ENCODE measurements around the gene RXFP4.

RXFP4 gene

DNA sequence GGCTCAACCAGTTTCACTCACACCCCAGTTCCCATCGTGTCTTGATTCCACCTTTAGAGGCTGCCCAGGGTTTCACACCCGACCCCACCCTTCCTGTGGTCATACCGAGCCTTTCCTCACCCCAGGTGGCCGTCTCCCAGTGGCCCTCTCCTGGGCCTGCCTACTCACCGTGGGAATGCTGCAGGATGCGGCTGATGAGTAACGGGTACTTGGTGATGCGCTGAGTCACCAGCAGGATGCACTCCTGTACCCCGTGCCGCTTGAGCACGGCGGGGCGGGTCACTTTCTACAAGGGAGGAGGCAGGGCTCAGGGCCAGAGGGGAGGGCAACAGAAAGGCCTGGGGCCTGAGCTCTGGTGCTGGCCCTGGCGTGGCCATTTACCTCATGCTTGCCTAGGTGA lies 20.5 kb downstream of the RXFP4 start:
- no peak for DNase-seq

DNA sequence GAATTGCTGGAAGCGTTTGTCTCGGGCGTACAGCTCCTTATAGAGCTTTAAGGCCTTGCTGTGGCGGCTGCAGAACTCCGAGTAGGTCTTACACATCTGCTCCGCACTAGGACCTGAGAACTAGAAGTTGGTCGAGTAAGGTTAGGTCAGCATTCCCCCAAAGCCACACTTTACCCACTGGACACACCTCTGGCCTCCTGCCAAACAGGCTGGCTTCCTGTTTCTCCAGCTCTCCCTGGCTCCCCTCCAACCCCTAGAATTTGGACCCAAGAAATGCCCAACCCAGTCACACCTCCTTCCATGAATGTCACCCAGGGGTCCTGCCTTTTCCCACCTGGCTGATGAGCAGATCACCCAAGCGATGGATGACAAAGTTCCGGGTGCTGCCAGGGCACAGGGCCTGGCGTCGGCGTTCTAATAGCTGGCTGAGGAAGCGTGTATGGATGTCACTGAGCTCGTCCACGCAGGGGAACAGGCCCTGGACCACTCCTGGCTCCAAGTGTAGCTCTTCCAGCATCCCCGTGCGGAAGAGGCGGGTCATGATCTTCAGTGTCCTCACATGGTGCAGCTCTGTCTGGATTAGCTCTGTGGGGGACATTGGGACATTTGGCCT lies 21.3 kb downstream of the RXFP4 start:
- DNase-seq: no peak

DNA sequence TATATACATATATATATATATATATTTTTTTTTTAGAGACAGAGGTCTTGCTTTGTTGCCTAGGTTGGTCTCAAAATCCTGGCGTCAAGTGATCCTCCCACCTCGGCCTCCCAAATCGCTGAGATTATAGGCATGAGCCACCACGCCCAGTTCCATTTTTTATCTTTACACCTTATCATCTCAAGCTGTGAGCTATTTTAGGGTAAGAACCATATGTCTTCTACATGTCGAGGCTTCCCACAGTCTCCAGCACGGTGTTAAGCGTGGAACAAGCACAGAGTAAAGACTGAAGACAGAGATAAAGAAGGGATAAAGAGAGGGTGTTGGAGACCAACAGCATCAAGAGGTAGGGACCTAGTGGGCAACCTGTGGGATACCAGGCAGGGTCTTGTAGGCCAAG lies 22.8 kb downstream of the RXFP4 start:
- DNase-seq: no peak

DNA sequence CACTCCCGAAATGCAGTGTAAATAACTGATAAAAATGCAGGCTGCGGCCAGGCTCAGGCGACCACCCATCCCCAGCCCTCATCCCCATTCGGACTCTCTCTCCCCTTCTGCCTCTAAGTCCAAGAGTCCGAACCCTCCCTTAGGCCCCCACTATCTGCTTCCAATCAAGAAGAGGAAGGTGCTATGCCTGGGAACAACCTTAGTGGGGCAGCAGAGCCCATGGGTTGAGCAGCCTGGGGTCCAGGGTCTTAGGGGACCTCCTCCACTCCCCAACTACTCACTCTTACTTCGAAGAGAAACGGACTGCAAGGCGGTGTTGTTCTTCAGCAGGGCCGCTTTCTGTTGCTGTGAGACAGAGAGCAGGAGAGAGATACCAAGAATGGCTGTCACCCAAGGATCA lies 24.7 kb downstream of the RXFP4 start:
- DNase-seq: no peak

DNA sequence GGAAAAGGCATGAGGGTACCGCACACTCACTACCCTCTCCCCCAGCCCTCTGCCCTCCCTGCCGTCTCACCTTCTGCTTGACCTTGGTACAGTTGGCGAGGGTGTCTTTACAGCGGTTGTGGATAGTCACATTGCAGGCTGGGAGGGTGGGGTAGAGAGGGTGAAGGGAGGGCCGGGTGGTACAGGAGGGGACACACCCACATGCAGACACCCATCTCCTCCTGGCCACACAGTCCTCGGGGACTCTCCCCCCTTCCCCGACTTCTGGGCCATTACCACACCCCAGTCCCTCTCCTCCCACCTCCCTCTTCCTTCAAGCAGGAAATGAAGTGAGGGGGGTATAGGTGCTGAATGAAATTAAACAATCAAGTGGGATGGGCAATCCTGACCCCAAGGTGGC lies 25.3 kb downstream of the RXFP4 start:
- no peak for DNase-seq

DNA sequence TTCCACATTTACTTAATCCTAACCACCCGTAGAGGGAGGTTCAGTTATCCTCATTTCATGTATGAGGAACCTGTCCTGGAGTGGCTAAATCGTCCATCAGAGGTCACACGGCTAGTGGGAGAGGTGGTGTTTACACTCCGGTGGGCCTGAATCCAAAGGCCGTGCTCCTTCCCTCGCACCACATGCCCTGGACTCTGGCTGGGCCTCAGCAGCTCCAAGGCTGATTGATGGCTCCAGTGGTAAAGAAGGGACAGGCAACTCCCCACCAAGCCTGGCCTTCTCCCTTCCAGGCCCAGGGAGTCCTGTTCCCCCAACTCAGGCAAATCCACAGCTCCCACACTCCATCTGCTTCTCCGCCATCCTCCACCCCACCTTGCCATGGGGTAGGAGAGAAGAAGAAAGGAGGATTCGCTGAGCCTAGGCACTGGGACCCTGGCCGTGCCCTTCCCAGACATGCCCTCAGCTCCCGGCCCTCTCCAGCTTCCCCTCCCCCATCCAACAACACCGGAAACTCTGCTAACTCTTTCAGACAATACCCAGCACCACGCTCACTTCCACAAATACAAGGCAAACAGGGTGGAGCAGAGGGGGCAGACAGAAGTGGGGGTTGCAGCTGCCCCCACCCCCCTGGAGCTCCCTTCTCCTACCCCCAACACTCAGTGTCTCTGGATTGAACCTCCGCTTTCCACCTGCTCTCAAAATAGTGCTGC lies 26.1 kb downstream of the RXFP4 start:
- no peak for DNase-seq

DNA sequence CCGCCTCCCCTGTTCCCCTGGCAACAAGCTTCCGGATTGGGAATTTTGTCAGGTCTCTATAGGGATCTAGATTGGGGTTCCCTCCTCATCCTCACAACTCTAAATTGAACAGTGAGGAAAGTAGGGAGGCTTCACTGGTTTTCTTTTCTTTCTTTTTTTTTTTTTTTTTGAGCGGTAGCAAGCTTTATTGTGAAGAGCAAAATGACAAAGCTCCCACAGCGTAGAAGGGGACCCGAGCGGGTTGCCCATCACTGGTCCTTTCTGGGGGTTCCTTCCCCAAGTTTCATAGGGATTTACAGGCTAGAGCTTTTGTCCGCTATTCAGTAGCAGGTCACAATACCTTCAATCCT lies 26.6 kb downstream of the RXFP4 start:
- no peak for DNase-seq

DNA sequence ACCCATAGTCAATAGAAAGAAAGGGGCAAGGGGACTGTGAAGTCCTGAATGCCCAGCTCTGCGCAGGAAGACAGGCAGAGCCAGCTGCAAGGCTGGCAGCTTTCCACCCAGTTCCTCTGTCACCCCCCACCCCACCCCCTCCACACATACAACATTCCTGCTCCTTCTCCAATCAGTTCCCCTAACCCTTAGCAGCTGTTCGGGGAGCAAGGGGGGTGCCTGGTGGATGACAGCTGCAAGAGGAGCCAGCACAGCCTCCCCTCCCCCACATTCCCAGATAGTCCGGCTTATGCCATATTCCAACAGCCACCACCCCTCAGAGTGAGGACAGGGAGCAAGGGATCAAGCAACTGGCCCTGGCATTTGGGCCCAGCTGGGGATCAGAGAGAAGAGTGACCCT lies 27.2 kb downstream of the RXFP4 start:
- no peak for DNase-seq

DNA sequence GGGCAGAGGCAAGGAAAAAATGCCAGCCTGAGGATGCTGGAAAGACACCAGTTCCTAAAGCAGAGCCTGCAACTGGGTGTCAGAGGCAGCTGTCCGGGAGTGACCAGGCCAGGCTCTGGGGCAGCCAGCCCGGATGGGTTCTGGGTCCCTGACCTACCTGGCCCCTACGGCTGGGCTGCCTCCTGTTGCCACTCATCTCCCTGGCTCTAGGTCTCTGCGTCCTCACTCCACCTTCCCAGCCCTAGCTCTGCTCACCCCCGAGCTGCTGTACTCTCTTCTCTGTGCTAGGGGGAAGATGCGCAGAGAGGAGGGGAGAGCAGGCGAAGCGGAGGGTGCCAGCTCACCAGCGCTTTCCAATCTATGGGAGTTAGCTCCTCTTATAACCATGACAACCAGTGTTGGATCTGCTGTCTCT lies 27.9 kb downstream of the RXFP4 start:
- no peak for DNase-seq

DNA sequence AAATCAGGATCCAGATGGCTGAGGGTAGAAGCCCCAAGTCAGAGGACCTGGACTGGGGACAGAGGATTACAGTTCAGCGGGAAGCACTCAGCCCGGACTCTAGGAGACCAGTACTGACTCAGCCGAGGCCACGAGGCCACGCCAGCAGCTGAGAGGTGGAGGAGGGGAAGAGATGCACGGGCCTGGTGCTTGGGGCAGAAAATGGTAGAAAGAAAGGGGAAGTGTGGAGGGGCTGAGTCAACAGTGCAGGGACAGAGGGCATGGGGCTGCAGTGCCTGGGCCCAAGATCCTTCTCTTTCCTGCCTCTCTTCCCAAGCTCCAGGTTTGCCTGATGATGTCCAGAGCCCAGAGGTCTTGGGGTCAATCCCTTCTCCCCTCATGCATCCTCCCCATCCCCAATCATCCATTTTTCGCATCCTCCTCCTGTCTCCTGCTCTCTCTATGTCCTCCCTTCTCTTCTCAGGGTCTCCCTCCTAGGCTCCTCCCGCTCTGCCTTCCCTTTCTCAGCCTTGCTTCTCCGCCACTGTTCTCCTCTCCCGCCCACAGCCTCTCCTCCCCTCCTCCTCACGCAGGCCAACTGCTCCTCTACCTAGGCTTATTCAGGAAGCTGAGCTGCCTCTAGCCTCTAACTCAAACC lies 29.2 kb downstream of the RXFP4 start:
- no peak for DNase-seq

DNA sequence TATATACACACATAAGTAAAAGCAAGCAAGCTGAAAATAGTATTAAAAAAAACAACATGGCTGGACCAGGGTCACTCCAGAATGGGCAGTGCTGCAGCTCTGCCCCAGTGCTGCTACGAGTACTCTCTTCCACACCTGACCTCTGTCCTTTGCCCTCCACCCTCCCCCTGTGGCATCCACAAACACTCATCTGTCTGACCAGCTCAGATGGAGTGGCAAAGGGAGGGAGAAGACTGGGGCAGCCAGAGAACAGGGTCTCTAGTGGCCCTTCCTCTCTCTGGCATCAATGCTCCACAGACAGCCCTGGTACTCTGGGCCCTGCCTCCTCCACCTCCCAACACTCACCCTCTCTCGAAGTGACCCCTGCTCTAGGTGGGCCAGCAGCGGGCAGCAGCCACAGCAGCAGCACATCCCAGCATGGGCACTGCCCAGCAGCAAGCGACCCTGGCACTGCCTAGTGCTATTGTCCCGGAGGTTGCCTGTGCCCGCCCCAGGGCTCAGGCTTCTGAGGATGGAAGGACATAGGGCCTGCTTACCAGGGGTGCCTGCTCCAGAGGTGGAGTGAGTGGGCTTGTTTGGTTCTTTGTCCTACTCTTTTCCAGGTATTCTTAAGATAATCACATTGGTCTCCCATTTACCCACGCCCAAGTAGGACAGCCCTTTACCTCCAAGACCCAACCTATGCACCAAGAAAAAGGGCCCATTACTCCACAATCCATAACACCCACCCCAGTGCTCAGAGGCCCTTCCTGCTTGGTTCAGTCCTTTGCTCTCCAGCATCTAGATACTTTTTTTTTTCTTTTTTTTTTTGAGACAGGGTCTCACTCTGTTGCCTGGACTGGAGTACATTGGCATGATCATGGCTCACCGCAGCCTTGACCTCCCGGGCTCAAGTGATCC lies 30.7 kb downstream of the RXFP4 start:
- DNase-seq: no peak

DNA sequence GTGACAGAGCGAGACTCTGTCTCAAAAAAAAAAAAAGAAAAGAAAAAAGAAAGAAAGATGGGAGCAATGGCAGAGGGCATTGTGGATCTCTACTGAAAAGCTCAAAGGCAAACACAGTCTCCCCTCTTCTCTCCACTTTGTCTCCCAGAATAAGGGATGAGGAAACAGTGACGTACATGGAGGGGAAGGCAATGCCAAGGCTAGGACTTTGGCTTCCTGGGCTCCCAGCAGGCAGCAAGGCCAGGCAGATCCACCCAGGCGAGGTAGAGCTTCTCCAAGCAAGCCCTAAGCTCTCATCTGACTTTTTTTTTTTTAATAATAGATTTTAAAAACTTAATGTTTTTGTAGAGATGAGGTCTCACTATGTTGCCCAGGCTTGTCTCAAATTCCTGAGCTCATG lies 32.3 kb downstream of the RXFP4 start:
- no peak for DNase-seq

DNA sequence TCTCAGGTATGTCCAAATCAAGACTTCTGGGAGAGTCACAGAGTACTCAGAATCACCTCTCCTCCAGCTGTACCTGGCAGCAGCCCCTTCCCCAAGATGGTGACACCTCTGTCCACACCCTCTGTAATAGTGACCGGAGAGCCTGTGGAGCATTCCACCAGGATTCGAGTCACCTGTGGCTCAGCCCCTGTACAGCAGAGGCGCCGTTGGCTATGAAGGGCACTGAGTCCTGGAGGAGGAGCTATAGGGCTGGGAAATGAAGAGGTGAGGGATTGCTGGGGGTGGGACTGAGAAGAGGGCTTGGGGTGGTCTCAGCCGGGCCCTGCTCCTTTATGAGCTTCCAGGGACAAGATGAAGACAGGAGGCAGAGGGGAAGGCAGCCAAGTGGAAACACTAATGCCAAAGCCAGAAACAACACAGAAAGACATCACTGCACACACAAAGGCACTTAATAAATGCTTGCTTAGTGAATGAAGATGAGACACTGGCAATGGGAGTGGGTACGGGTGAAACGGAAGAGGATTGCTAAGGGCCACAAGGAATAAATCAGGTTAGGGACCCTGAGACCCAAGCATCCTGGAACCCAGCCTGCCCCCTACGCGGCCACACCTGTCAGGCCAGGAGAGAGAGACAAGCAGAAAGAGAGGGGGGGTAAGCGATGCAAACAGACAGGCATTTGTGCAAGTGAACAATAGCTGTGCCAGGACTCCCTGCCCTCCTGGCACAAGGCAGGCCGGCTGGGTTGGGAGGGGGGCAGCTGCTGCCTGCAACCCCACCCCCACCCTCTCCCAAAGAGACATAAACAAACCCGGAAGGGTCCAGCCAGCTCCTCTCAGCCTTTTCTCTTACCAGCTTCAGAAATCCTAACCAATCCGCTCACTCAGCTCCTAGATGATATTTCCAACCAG lies 33.0 kb downstream of the RXFP4 start:
- DNase-seq: no peak

DNA sequence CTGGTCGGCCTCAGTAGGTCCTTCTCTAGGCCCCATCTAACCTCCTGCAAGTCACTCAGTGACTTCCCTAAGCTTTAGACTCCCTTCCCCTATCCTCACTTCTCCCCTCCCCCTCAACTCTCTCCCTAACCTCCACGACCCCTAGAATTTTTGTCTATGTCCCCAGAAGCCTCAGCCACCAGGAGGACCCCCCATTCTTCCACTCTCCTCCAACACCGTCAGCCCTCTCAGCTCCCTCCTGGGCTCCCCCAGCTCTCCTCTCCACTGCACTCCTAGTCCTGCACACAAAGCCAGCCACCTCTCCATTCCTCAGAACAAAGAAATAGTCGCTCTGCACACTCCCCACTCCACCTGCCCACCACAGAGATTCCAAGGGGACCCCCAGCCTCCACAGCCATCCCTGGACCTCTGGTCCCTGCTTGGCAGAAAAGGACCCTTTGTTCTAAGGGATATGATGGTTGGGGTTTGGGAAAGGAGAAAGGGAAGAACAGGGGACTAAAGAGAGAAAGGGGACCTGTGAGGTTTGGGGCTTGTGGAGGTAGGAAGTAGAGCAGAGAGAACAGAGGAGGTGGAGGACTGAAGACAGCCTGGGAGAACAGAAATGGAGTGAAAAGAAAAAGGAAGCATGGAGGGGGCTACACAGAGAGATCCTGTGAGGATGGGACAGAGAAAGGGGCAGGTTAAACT lies 34.1 kb downstream of the RXFP4 start:
- peak; percentile 8 for DNase-seq

DNA sequence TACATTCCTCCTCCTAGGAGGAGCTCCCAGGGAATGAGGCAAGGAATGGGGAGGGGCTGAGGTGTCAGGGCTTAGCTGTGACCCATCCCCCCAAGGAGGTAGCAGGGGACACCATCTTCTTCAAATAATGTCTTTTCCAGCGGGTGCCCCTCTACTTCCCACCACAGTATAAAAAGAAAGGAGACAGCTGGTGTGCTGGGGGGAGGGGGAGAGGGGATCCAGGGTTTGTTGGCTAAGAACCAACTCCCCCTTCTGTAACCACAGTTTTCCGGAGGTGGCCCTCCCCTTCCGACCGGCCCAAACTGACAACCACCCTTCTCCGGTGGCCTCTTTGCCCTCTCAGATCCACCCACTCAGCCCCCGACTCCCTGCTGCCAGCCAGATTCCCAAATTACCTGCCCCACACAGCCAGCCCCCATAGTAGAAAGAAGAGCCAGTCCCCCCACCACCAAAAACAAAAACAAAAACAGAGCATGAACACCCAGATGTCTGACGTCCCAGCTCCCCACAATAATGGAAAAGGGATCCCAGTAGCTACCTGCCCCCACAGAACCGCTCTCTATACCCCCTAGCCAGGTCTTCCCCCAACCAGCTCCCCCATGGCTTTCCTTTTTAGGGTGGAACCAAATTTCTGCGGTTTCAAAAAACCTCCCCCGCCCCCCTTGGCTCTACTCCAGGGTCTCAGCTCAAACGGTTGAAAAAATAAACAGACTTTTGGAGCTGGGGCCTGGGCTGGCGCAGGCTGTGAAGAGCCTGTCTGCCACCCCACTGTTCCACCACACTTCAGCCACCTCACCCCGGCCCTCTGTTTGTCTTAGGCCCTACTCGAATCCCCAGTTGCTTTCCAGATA lies 34.8 kb downstream of the RXFP4 start:
- peak; percentile 87 for DNase-seq

DNA sequence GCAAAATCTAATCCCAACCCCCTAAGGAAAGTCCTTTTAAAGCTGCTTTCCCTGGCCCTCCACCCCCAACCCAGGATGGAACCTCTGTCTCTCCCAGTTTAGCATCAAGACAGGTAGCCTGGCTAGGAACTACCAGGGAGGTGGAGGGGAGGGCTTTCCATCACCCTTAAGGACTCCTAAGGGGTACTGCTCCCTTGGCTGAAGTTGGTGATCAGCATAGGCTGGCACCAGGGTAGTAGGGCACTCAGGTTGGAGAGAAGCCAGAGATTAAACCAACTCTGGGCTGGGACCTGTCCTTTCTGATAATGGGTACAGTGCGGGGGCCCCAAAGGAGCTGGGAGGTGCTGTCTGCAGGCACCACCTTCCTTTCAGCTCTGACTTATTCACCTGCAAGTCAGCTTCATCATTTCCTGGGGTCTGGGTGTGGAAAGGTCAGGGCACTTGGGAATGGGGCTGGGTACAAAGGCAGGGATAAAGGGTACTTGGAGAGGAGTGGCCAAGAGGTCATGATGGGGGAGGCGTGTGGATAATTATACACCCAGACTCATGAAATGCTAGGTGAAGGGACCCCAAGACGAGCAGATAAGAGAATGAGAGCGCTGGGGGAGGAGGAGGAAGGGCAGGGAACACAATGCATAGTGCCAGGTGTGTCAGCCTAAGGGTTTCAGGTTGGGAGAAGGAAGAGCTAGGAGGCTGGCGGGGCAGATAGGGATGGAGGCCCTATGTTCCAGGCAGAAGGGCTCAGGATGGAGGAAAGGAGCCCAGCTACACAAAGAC lies 35.7 kb downstream of the RXFP4 start:
- DNase-seq: peak; percentile 63

DNA sequence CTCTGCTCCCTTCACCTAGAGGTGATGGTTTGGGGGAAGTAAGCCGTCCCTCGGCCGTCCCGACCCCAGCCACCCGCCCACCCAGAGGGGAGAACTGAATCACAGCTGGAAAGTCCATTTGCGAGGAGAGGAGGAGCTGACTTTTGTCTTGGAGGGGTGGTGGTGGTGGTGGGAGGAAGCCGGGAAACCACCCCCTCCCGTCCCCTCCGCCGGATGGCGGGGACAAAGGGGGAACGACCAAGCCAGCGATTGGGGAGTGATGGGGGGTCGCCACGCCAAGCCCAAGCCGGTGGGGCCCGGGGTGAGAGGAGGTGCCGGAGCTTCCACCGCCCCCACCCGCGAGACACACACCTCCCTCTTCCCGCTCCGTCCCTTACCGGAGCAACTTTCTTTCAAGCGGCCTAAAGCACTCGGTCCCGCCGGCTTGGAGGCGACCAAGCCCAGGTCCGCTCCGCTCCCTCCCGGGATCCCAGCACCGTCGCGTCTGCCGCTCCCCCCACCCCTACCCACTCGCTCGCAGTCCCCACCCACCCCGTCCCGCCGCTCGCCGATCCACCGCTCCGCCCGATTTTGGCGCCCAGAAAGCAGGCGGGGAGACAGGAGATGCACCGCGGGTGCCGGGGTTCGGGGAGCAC lies 36.4 kb downstream of the RXFP4 start:
- DNase-seq: peak; percentile 41

DNA sequence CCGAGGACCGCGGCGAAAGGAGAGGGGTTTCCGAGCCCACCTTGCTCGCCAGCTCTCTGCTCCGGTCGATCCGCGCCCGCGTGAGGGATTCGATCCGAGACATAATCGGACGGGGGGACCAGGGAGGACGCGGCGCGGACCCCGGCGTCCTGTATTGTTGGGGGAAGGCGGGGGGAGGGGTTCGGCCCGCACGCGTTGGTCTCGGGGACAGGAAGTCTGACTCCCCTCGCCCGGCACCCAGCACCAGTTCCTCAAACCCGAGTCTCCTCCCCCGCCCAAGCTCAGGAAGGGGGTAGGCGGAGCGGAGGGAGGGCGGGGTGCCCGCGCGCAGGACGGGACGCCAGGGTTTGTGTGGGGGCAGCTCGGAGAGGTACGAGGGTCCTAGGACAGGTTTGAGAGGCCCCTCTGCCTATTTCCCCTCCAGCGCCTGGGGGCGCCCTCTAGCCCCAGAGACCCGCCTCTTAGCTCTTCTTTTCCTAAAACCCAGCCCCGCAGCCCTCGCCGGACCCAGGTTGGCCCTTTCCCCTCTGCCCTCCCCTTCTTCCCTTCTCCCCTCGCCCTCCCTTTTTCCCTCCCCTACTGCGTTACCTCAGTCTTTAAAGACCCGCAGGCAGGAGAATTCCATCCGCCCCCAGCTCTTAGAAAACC lies 37.0 kb downstream of the RXFP4 start, which contains the start of gene ARHGEF2:
Gene ARHGEF2, minus strand, starts transcription at position 223 of the 648 bp plus-strand sequence. Its CDS starts 120 bp downstream, at position 103.
- peak; percentile 44 for DNase-seq

DNA sequence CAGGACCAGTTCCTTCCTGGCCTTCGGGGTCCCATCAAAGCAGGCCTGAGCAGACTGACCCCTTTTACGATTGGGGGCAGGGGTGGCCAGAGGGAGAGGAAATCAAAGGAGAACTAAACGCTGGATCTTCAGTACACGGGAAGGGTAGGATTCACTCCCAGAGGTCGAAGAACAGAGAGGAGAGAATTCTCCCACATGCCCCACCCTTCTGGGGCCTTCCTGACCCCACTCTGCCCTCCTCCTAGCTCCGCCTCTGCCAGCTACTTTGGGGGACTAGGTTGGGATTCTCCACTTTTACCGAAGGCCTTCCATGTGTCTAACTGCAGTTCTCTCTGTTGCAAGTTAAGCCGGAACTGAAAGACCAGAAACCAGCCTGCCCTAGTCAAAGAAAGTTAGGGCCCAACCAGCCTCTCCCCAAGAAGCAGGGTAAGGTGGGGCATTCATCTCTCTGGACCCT lies 37.6 kb downstream of the RXFP4 start:
- DNase-seq: no peak
